B cell (primary cell): ENCODE measurements around the gene HOXB1. TPM values are rescaled to one million over a fixed set of nuclear protein-coding genes. Genes with fewer than 3 reads are reported as not detected.

Experiments used
- ATAC-seq: fragments of 200-7000 bp; cut with Tn5 transposase; one replicate; pipeline ENCODE4 v1.10.0; 2021; ENCODE audit warnings: low read depth, mild to moderate bottlenecking, moderate number of reproducible peaks, moderate library complexity
- CTCF ChIA-PET: fragments of 350-600 bp; sonication (Branson Sonifier 250); formaldehyde crosslinking; loops from one replicate; lab custom pipeline; 2021; ENCODE audit warnings: antibody characterized with exemption, inconsistent platforms; lab: Charles Lee
- POLR2A ChIA-PET: fragments of 350-600 bp; sonication (Branson Sonifier 250); formaldehyde crosslinking; loops from one replicate; lab custom pipeline; 2021; ENCODE audit warnings: antibody characterized with exemption; lab: Charles Lee
- DNase-seq: peaks from one replicate; pipeline ENCODE4 v3.0.0; 2013
- H2AFZ ChIP-seq: 2 replicates; pipeline ENCODE4 v1.6.1; 2012; ENCODE audit warnings: mild to moderate bottlenecking, low read depth, low read length; ENCODE audit not compliant: insufficient read depth, poor library complexity, severe bottlenecking
- H3K27ac ChIP-seq, 2 donors: 1 replicate in 1 of 2; 2 replicates in 1 of 2; pipeline ENCODE4 v1.5.1; 2012 to 2013; ENCODE audit warnings: low read length in 2 of 2, mild to moderate bottlenecking in 2 of 2, moderate library complexity in 1 of 2
- H3K27me3 ChIP-seq, 4 experiments: fragments of 200-600 bp in 1 of 4; sonication (generic) in 1 of 4; replicated peaks in 1 of 4; 1 replicate in 2 of 4; 2 replicates in 2 of 4; pipeline versions ENCODE4 v1.6.1 to v1.7.0; 2013 to 2016; ENCODE audit warnings: low read length in 3 of 4, mild to moderate bottlenecking in 2 of 4, mixed read lengths in 1 of 4, moderate library complexity in 1 of 4; ENCODE audit not compliant: insufficient read depth in 4 of 4, control insufficient read depth in 3 of 4; ENCODE audit errors: control extremely low read depth in 1 of 4
- H3K36me3 ChIP-seq, 2 experiments: replicated peaks in 1 of 2; 1 replicate in 1 of 2; 2 replicates in 1 of 2; pipeline versions ENCODE4 v1.6.1 to v1.7.1; 2013; ENCODE audit warnings: low read length in 1 of 2; ENCODE audit not compliant: insufficient read depth in 2 of 2, control insufficient read depth in 1 of 2; ENCODE audit errors: control extremely low read depth in 1 of 2, extremely low read depth in 1 of 2
- H3K4me1 ChIP-seq, 2 donors: fragments of 200-600 bp in 1 of 2; sonication (generic) in 1 of 2; 1 replicate in 1 of 2; 2 replicates in 1 of 2; pipeline versions ENCODE4 v1.5.1 to v1.6.1; 2013 to 2017; ENCODE audit warnings: low read length in 2 of 2; ENCODE audit not compliant: control insufficient read depth in 2 of 2, insufficient read depth in 2 of 2
- H3K4me2 ChIP-seq: replicated peaks from 2 replicates; pipeline ENCODE3; 2012; ENCODE audit warnings: mild to moderate bottlenecking, low read depth, low read length; ENCODE audit not compliant: poor library complexity, severe bottlenecking
- H3K4me3 ChIP-seq, 5 experiments: fragments of 200-600 bp in 1 of 5; sonication (generic) in 1 of 5; 1 replicate in 3 of 5; 2 replicates in 2 of 5; pipeline versions ENCODE4 v1.5.1 to v1.7.0; 2011 to 2016; ENCODE audit warnings: low read length in 4 of 5, mild to moderate bottlenecking in 4 of 5, low read depth in 2 of 5, control low read depth in 1 of 5, moderate library complexity in 1 of 5; ENCODE audit not compliant: insufficient read depth in 1 of 5; ENCODE audit errors: control extremely low read depth in 1 of 5, extremely low read depth in 1 of 5
- H3K79me2 ChIP-seq: fragments of 200-600 bp; sonication (generic); one replicate; pipeline ENCODE4 v1.6.0; 2016; ENCODE audit warnings: low read length; ENCODE audit not compliant: control insufficient read depth, insufficient read depth
- H3K9ac ChIP-seq: fragments of 200-600 bp; sonication (generic); 2 replicates; pipeline ENCODE4 v1.6.1; 2017; ENCODE audit warnings: mild to moderate bottlenecking, low read length, moderate library complexity
- H3K9me3 ChIP-seq, 3 donors: one replicate each; pipeline versions ENCODE4 v1.6.1 to v1.7.1; 2013; ENCODE audit warnings: low read length in 2 of 3; ENCODE audit not compliant: control insufficient read depth in 2 of 3, insufficient read depth in 1 of 3; ENCODE audit errors: control extremely low read depth in 1 of 3
- H4K20me1 ChIP-seq: 2 replicates; pipeline ENCODE4 v1.6.0; 2012; ENCODE audit warnings: mild to moderate bottlenecking, low read length; ENCODE audit not compliant: insufficient read depth, control insufficient read depth, poor library complexity, severe bottlenecking
- H3K27ac Mint-ChIP-seq: one replicate; pipeline ENCODE4 v1.8.0; 2021; ENCODE audit warnings: mixed read lengths
- H3K27me3 Mint-ChIP-seq: one replicate; pipeline ENCODE4 v1.8.0; 2021; ENCODE audit warnings: mixed read lengths
- H3K4me1 Mint-ChIP-seq: one replicate; pipeline ENCODE4 v1.8.0; 2021; ENCODE audit warnings: mixed read lengths
- H3K4me3 Mint-ChIP-seq: one replicate; pipeline ENCODE4 v1.8.0; 2021; ENCODE audit warnings: mixed read lengths
- H3K9me3 Mint-ChIP-seq: one replicate; pipeline ENCODE4 v1.8.0; 2022; ENCODE audit warnings: mixed read lengths; ENCODE audit not compliant: insufficient read depth
- EZH2 ChIP-seq: IDR thresholded peaks from 2 replicates; pipeline ENCODE4 v1.6.1; 2012; ENCODE audit warnings: borderline replicate concordance, low read depth, mild to moderate bottlenecking, moderate library complexity, low read length; ENCODE audit not compliant: insufficient read depth, poor library complexity, severe bottlenecking
- WGBS: methylation state at CpG from one replicate; pipeline ENCODE4 v1.1.5; 2013; ENCODE audit warnings: missing lambda C conversion rate; ENCODE audit not compliant: insufficient coverage; 5-methylcytosine and 5-hydroxymethylcytosine counted together
- intact Hi-C: fragments of 100-400 bp; cut with micrococcal nuclease; formaldehyde crosslinking; loops from one replicate; pipeline ENCODE4 v1.10.0; 2022
- polyA plus RNA-seq: library from polyadenylated mRNA; depleted of rRNA; stranded (reverse); fragments of >200 nt; gene quantifications from 2 replicates; pipeline ENCODE4 v1.2.3, GENCODE V29; 2012
- total RNA-seq, 2 donors: library from RNA; stranded (reverse); fragments of 120-200 nt in 1 of 2; gene quantifications; 1 replicate in 1 of 2; 2 replicates in 1 of 2; pipeline versions ENCODE4 v1.2.3 to v1.2.4, GENCODE V29; 2013 to 2022
- TF ChIP-seq, protein P1 (sequence below): fragments of 200-600 bp; IDR thresholded peaks from one replicate; pipeline ENCODE4 v1.8.0; 2022; ENCODE audit warnings: antibody characterized with exemption, mild to moderate bottlenecking

HOXB1 gene
- total and polyA plus RNA-seq, 2 donors (not counting 1 experiment from before 2014, with no cell fraction given), result not detected

DNA sequence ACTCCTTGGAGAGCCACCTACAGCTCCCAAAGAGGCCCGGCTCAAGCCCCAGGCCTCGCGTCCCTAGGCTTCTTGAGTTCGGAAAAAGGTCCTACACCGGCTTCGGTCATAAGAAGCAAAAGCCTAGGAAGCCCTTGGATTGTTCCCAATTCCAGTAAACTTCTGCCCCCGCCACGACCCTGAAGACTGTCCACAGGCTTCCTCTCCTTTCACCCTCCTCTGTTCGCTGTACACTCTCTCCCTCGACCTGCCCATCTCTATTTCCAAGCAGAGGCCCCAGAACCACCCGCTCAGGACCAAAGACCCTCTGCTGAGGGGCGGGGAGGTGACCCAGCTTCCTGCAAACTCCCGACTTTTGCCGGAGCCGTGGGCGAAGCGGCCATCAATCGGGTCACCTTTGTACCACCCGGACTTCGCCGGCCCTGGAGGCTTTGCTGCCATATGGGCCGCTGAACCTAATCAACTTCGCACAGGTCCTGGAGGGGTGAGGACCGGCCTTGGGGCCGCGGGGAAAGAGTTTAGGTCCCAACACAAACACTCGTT is 11.4 kb upstream of the HOXB1 start:
- Histone ChIP-seq H3K27me3 (peaks cover 0 to 61% (median 26%) of the 10 kb centered on the region in 4 experiments), H3K4me2 (peak overlapping the region; percentile 96), H3K9ac (peak overlapping the region; percentile 80), H3K27ac (peak overlapping the region; percentile 53 to 79), H3K79me2 (no peaks in the 10 kb centered on the region), H3K9me3 (peaks cover 0 to 11% (median 0%) of the 10 kb centered on the region in 3 donors), H4K20me1 (no peaks in the 10 kb centered on the region), H3K36me3 (no peaks in the 10 kb centered on the region), H3K4me3 (peak overlapping the region; percentile 34 to 73 (median 64)), H3K4me1 (peaks cover 31 to 34% of the 10 kb centered on the region in 2 donors), H2AFZ (peak overlapping the region; percentile 100)
- TF ChIP-seq, protein P1, sequence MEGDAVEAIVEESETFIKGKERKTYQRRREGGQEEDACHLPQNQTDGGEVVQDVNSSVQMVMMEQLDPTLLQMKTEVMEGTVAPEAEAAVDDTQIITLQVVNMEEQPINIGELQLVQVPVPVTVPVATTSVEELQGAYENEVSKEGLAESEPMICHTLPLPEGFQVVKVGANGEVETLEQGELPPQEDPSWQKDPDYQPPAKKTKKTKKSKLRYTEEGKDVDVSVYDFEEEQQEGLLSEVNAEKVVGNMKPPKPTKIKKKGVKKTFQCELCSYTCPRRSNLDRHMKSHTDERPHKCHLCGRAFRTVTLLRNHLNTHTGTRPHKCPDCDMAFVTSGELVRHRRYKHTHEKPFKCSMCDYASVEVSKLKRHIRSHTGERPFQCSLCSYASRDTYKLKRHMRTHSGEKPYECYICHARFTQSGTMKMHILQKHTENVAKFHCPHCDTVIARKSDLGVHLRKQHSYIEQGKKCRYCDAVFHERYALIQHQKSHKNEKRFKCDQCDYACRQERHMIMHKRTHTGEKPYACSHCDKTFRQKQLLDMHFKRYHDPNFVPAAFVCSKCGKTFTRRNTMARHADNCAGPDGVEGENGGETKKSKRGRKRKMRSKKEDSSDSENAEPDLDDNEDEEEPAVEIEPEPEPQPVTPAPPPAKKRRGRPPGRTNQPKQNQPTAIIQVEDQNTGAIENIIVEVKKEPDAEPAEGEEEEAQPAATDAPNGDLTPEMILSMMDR, result no peak
- no peak for TF ChIP-seq EZH2
- intact Hi-C loops, result loop anchor here (10.0 kb wide), 1 partner anchor 47 kb away; no protein-coding TSS in a partner anchor
- ChIA-PET CTCF (interaction anchor here (0.9 kb wide), 1 partner anchor 51 kb away, joined by 3 read pairs; no protein-coding TSS in a partner anchor), POLR2A (interaction anchor here (1.2 kb wide), 1 partner anchor 206 kb away, joined by 3 read pairs; no protein-coding TSS in a partner anchor)
- Mint-ChIP-seq H3K4me1 (peaks cover 27% of the 10 kb centered on the region), H3K27ac (peak overlapping the region; percentile 96), H3K4me3 (peak overlapping the region; percentile 90), H3K9me3 (no peaks in the 10 kb centered on the region), H3K27me3 (peaks cover 54% of the 10 kb centered on the region)
- ATAC-seq (peak; percentile 11), DNase-seq (peak; percentile 66)
- WGBS, result 18% methylated on average over 21 of the region's 27 CpGs

GRCh38 chr17:48541577-48542113 is 10.8 kb upstream of the HOXB1 start:
- ChIA-PET CTCF (no interaction called here), POLR2A (interaction anchor here (1.2 kb wide), 1 partner anchor 206 kb away, joined by 3 read pairs; no protein-coding TSS in a partner anchor)
- Histone ChIP-seq H3K9me3 (peaks cover 0 to 11% (median 0%) of the 10 kb centered on the region in 3 donors), H2AFZ (peak overlapping the region; percentile 100), H3K4me3 (peak overlapping the region; percentile 34 to 73 (median 64)), H4K20me1 (no peaks in the 10 kb centered on the region), H3K36me3 (no peaks in the 10 kb centered on the region), H3K9ac (peak overlapping the region; percentile 80), H3K27me3 (peaks cover 0 to 56% (median 24%) of the 10 kb centered on the region in 4 experiments), H3K4me2 (peak overlapping the region; percentile 96), H3K79me2 (no peaks in the 10 kb centered on the region), H3K4me1 (peaks cover 31 to 34% of the 10 kb centered on the region in 2 donors), H3K27ac (peak overlapping the region; percentile 53 to 79)
- peak overlapping the region; percentile 96 for H3K27ac Mint-ChIP-seq
- peaks cover 54% of the 10 kb centered on the region for H3K27me3 Mint-ChIP-seq
- 4% methylated on average over 34 of the region's 36 CpGs for WGBS
- intact Hi-C loops, result loop anchor here (2.0 to 10.0 kb wide), 2 partner anchors 37 to 47 kb away; partner anchors contain the start of gene HOXB4
- TF ChIP-seq, protein P1, result no peak
- TF ChIP-seq EZH2, result peak; percentile 71
- DNase-seq (peak; percentile 73), ATAC-seq (peak; percentile 9)
- H3K4me1 Mint-ChIP-seq, result peaks cover 27% of the 10 kb centered on the region
- no peaks in the 10 kb centered on the region for H3K9me3 Mint-ChIP-seq
- peak overlapping the region; percentile 90 for H3K4me3 Mint-ChIP-seq
